A549 (cell line): ENCODE measurements around the gene PLEKHA6. TPM values are rescaled to one million over a fixed set of nuclear protein-coding genes. Genes with fewer than 3 reads are reported as not detected.

ENCODE experiments used
- ATAC-seq, 2 experiments: fragments of 200-7000 bp in 1 of 2; fragments of >200 bp in 1 of 2; cut with Nextera tagmentation in 1 of 2; cut with Tn5 transposase in 1 of 2; 3 replicates each; pipeline versions ENCODE4 v1.8.0 to v1.9.1; 2018 to 2020; ENCODE audit warnings: mild to moderate bottlenecking in 1 of 2, moderate library complexity in 1 of 2
- CTCF ChIA-PET: fragments of 300-600 bp; sonication (Branson Sonifier 250); formaldehyde crosslinking; extraction: SDS; loops from one replicate; lab custom pipeline; 2021; ENCODE audit warnings: antibody characterized with exemption, inconsistent platforms; lab: Yijun Ruan, JAX
- POLR2A ChIA-PET: fragments of 350-600 bp; formaldehyde crosslinking; extraction: SDS; loops from one replicate; lab custom pipeline; 2021; ENCODE audit warnings: antibody characterized with exemption, inconsistent platforms; lab: Yijun Ruan, JAX
- DNase-seq, 2 experiments: peaks; one replicate each; pipeline versions ENCODE4 v3.0.0 to v3.0.0-alpha.2; 2011 to 2016; ENCODE audit warnings: low read depth in 1 of 2, low spot score in 1 of 2
- FAIRE-seq: peaks from 2 replicates; lab custom pipeline; 2011; peaks lifted over from hg19 to GRCh38; lab: Jason Lieb, UNC
- H3K27ac ChIP-seq, 2 experiments: fragments of >200 bp; sonication (Bioruptor Twin); formaldehyde crosslinking; 3 replicates each; pipeline ENCODE4 v1.5.1; 2016 to 2017
- H3K4me1 ChIP-seq: fragments of >200 bp; sonication (Bioruptor Twin); formaldehyde crosslinking; 3 replicates; pipeline ENCODE4 v1.6.1; 2016
- H3K4me2 ChIP-seq: fragments of >200 bp; sonication (Bioruptor Twin); formaldehyde crosslinking; 3 replicates; pipeline ENCODE4 v1.6.1; 2016
- H3K4me3 ChIP-seq: fragments of >200 bp; sonication (Bioruptor Twin); formaldehyde crosslinking; 3 replicates; pipeline ENCODE4 v1.5.1; 2016
- H3K9me3 ChIP-seq: fragments of >200 bp; sonication (Bioruptor Twin); formaldehyde crosslinking; 3 replicates; pipeline ENCODE4 v1.6.1; 2016
- CHD4 ChIP-seq: fragments of 200-600 bp; sonication (generic); IDR thresholded peaks from 2 replicates; pipeline ENCODE4 v1.6.1; 2016; ENCODE audit warnings: antibody characterized with exemption, mild to moderate bottlenecking, borderline replicate concordance
- ESRRA ChIP-seq: fragments of 150-350 bp; IDR thresholded peaks from 2 replicates; pipeline ENCODE4 v1.6.1; 2014; ENCODE audit warnings: mild to moderate bottlenecking, low read length, borderline replicate concordance
- GATA3 ChIP-seq: IDR thresholded peaks from 2 replicates; pipeline ENCODE4 v1.6.1; 2012; ENCODE audit warnings: borderline replicate concordance
- HES2 ChIP-seq: fragments of >200 bp; sonication (Bioruptor Twin); formaldehyde crosslinking; IDR thresholded peaks from 2 replicates; pipeline ENCODE4 v1.6.1; 2016
- HMGXB4 ChIP-seq: fragments of 250-450 bp; sonication (Bioruptor Pico); IDR thresholded peaks from 2 replicates; pipeline ENCODE4 v1.5.0; 2021; ENCODE audit warnings: mild to moderate bottlenecking, moderate library complexity, borderline replicate concordance
- HOXB13 ChIP-seq: fragments of 250-450 bp; sonication (Bioruptor Pico); IDR thresholded peaks from 2 replicates; pipeline ENCODE4 v1.5.0; 2020; ENCODE audit warnings: low read depth, mild to moderate bottlenecking, moderate library complexity
- KDM5A ChIP-seq: fragments of 200-600 bp; sonication (generic); IDR thresholded peaks from 2 replicates; pipeline ENCODE4 v1.6.1; 2016; ENCODE audit warnings: antibody characterized with exemption, mild to moderate bottlenecking
- MAFK ChIP-seq: fragments of 450-650 bp; IDR thresholded peaks from 2 replicates; pipeline ENCODE4 v1.6.1; 2014; ENCODE audit not compliant: partially characterized antibody
- MAX ChIP-seq: IDR thresholded peaks from 2 replicates; pipeline ENCODE4 v1.6.1; 2012
- MAZ ChIP-seq: fragments of 150-350 bp; IDR thresholded peaks from 2 replicates; pipeline ENCODE4 v1.6.1; 2014; ENCODE audit warnings: antibody characterized with exemption, low read depth, low read length, borderline replicate concordance
- MYC ChIP-seq: IDR thresholded peaks from 2 replicates; pipeline ENCODE4 v1.6.1; 2012; ENCODE audit warnings: mild to moderate bottlenecking, inconsistent platforms, low read length, improper control_type of control experiment, borderline replicate concordance
- SMC3 ChIP-seq: fragments of >200 bp; sonication (Bioruptor Twin); formaldehyde crosslinking; IDR thresholded peaks from 3 replicates; pipeline ENCODE4 v1.6.1; 2018; ENCODE audit warnings: inconsistent platforms
- ZFP36 ChIP-seq: fragments of 450-650 bp; IDR thresholded peaks from 2 replicates; pipeline ENCODE4 v1.6.1; 2014; ENCODE audit warnings: borderline replicate concordance; ENCODE audit not compliant: partially characterized antibody
- WGBS: methylation state at CpG from one replicate; pipeline ENCODE4 v1.1.6; 2017; ENCODE audit errors: missing lambda C conversion rate; 5-methylcytosine and 5-hydroxymethylcytosine counted together
- polyA plus RNA-seq, 4 experiments: library from polyadenylated mRNA; depleted of rRNA in 3 of 4; stranded (reverse); fragments of >200 nt; fragmentation: RNase III in 1 of 4; extraction: RNeasy Plus Mini Kit Qiagen cat#74134 plus additional on column Dnase treatment in 1 of 4; gene quantifications; 2 replicates in 3 of 4; 3 replicates in 1 of 4; pipeline ENCODE4 v1.2.3, GENCODE V29; 2011 to 2017
- TF ChIP-seq, protein P1 (sequence below): fragments of 200-600 bp; sonication (generic); IDR thresholded peaks from 2 replicates; pipeline ENCODE4 v1.6.1; 2016; ENCODE audit warnings: antibody characterized with exemption, mild to moderate bottlenecking, moderate library complexity
- TF ChIP-seq, protein P2 (sequence below): fragments of 450-650 bp; IDR thresholded peaks from 2 replicates; pipeline ENCODE4 v1.6.1; 2014; ENCODE audit warnings: antibody characterized with exemption

Gene PLEKHA6
- polyA plus RNA-seq, 2 of the 4 experiments (the other 2 are of a cell fraction): 13.0 to 26.2 TPM

- TF ChIP-seq HMGXB4 (CRISPR knock-in tag) (no peak), SMC3 (peak; percentile 94)
- TF ChIP-seq, protein P1, sequence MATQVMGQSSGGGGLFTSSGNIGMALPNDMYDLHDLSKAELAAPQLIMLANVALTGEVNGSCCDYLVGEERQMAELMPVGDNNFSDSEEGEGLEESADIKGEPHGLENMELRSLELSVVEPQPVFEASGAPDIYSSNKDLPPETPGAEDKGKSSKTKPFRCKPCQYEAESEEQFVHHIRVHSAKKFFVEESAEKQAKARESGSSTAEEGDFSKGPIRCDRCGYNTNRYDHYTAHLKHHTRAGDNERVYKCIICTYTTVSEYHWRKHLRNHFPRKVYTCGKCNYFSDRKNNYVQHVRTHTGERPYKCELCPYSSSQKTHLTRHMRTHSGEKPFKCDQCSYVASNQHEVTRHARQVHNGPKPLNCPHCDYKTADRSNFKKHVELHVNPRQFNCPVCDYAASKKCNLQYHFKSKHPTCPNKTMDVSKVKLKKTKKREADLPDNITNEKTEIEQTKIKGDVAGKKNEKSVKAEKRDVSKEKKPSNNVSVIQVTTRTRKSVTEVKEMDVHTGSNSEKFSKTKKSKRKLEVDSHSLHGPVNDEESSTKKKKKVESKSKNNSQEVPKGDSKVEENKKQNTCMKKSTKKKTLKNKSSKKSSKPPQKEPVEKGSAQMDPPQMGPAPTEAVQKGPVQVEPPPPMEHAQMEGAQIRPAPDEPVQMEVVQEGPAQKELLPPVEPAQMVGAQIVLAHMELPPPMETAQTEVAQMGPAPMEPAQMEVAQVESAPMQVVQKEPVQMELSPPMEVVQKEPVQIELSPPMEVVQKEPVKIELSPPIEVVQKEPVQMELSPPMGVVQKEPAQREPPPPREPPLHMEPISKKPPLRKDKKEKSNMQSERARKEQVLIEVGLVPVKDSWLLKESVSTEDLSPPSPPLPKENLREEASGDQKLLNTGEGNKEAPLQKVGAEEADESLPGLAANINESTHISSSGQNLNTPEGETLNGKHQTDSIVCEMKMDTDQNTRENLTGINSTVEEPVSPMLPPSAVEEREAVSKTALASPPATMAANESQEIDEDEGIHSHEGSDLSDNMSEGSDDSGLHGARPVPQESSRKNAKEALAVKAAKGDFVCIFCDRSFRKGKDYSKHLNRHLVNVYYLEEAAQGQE: no peak
Measured at GRCh38 chr1:204258213-204259115, 101.3 kb downstream of the PLEKHA6 start (continued).

GRCh38 chr1:204257446-204257845, 102.3 kb downstream of the PLEKHA6 start:
- no peak for DNase-seq
- Histone ChIP-seq H3K27ac (no peak overlapping the region), H3K4me1 (peaks cover 35% of the 10 kb centered on the region), H3K4me3 (no peak overlapping the region), H3K4me2 (no peak overlapping the region), H3K9me3 (no peaks in the 10 kb centered on the region)
- ChIA-PET CTCF (interaction anchor here (0.8 to 39.0 kb wide), 27 partner anchors 10 to 245 kb away, joined by 3 to 840 read pairs (median 14); partner anchors contain the start of genes GOLT1A, PLEKHA6 and REN), POLR2A (no interaction called here)
- no peak for ATAC-seq
- 96% methylated on average over 24 of the region's 24 CpGs for WGBS
- TF ChIP-seq ZFP36 (no peak), HOXB13 (CRISPR knock-in tag) (no peak), HMGXB4 (CRISPR knock-in tag) (no peak), GATA3 (no peak), HES2 (no peak), ESRRA (no peak), CHD4 (no peak), MAX (no peak), MYC (no peak), MAFK (no peak), KDM5A (no peak), MAZ (no peak)
- TF ChIP-seq, protein P2, sequence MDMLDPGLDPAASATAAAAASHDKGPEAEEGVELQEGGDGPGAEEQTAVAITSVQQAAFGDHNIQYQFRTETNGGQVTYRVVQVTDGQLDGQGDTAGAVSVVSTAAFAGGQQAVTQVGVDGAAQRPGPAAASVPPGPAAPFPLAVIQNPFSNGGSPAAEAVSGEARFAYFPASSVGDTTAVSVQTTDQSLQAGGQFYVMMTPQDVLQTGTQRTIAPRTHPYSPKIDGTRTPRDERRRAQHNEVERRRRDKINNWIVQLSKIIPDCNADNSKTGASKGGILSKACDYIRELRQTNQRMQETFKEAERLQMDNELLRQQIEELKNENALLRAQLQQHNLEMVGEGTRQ: no peak
- no peak for FAIRE-seq
